GM12891 (cell line): Measurements from ENCODE around the gene TDP2.

Experiments
- POLR2A ChIP-seq: IDR thresholded peaks from 2 replicates; pipeline ENCODE4 v1.6.1; 2011; ENCODE audit warnings: low read depth, low read length, control low read depth
- POLR2AphosphoS5 ChIP-seq: IDR thresholded peaks from 2 replicates; pipeline ENCODE4 v1.6.1; 2011; ENCODE audit warnings: low read depth, low read length, control low read depth

GRCh38 chr6:24664046-24664987 is 2.4 kb downstream of the TDP2 start:
- TF ChIP-seq POLR2AphosphoS5, result no peak
- no peak for TF ChIP-seq POLR2A
